Measurements from ENCODE around the gene KCNC4. TPM values are rescaled to one million over a fixed set of nuclear protein-coding genes. Genes with fewer than 3 reads are reported as not detected.

KCNC4 gene
- total RNA-seq, 1 donor from 2014 or later = 5.1 TPM

- intact Hi-C loops (cut with DNase I) = loop anchor here (5.0 kb wide), 2 partner anchors 201 to 291 kb away; partner anchors contain the start of gene LAMTOR5
Observed at GRCh38 chr1:110206261-110206920, 3.7 kb upstream of the KCNC4 start.

DNA sequence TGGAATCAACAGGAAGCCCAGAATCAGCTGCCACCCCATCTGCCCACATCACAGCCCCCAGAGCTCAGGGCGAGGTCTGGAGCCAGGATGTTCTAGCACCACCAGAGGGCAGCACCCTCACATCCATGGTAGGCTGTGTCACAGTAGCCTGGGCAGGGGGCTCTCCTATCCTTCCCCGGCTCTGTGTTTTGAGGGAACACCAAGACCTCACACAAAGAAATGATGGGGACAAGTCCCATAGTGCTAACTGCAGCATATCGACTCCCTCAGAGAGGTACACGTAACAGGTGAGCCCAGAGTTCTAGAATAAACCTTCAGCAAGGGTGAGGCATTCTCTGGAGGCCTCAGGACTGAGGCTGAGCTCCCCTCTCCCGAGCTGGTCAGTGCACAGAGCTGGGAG lies 2.3 kb upstream of the KCNC4 start:
- ATAC-seq = peak; percentile 35
- DNase-seq (ENCODE audit: missing footprints) = peak; percentile 83
- intact Hi-C loops (cut with DNase I) = loop anchor here (1.0 to 5.0 kb wide), 3 partner anchors 104 to 289 kb away; partner anchors contain the start of gene LAMTOR5

More at GRCh38 chr1:110206261-110206920, 3.7 kb upstream of the KCNC4 start:
- no peak for DNase-seq (ENCODE audit: missing footprints)
- ATAC-seq = no peak

GRCh38 chr1:110208916-110209645 lies 1.0 kb upstream of the KCNC4 start:
- DNase-seq (ENCODE audit: missing footprints) (no peak), ATAC-seq (no peak)
- intact Hi-C loops (cut with DNase I) = loop anchor here (5.0 kb wide), 2 partner anchors 198 to 288 kb away; partner anchors contain the start of gene LAMTOR5

DNA sequence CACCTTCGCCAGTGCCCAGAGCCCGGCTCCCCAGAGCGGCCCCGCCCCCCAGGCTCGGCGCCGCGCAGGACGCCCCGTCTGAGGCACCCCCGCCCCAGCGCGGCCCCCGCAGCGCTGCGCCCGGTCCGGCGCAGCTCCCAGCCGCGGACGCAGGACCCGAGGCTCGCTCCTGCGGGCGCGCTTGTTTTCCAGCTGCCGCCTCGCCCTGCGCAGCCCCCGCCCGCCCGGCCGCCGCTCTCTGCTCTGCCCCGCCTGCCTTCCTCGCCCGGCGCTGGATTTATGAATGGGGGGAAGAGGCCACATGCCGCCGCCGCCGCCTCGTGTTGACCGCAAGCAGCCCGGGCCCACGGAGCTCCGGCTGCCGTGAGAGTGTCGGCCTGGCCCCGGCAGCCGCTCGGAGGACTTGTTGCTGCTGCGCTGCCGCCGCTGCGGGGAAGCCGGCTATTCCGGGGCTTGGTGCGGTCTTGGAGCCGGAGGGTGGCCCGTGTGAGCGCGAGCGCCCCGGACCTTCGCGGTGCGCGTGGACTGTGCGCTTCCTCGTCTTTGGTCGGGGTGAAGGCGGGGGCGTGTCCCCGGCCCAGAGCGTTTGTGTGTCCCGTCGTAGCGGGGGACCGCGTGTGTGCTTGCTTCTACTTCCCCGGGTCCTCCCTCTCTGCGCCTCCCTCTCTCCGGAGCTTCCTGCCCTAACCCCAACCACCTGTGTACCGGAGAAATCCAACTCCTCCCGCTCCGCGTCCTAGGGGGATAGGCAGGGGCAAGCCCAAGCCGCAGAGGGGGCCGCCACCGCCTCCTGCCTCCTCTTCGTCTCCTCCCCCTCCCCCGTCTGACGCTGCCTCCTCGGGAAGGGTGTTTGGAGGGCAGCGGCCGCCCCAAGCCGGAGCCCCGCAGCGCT lies 736 bp downstream of the KCNC4 start:
- intact Hi-C loops (cut with DNase I) = loop anchor here (2.0 kb wide), 1 partner anchor 52 kb away; no protein-coding TSS in a partner anchor
- peak; percentile 84 for DNase-seq (ENCODE audit: missing footprints)
- peak; percentile 23 for ATAC-seq

GRCh38 chr1:110211496-110212168 lies 1.5 kb downstream of the KCNC4 start:
- DNase-seq (ENCODE audit: missing footprints) (no peak), ATAC-seq (no peak)
- intact Hi-C loops (cut with DNase I) = loop anchor here (2.0 kb wide), 1 partner anchor 51 kb away; no protein-coding TSS in a partner anchor

- no peak for ATAC-seq
- intact Hi-C loops (cut with DNase I) = no loop called here
- no peak for DNase-seq (ENCODE audit: missing footprints)
Observed at GRCh38 chr1:110212169-110213142, 2.3 kb downstream of the KCNC4 start.

DNA sequence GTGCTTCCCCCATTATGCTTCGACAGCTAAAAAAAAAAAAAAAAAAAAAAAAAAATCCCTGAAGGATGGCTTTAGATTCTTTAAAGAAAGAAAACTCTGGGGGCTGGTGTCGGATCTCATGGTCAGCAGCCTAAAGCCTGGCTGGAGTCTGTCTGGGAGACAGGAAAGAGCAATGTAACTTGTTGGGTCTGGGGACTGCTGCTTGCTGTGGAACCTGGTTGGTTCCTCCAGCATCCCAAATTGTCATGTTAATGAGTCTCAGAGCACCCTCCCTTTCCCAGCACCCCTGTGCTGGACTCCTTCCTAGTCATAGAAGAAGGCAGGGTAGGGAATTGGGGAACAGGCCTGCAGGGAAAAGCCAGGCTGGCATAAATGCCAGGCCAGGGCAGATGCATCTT lies 3.0 kb downstream of the KCNC4 start:
- no peak for DNase-seq (ENCODE audit: missing footprints)
- ATAC-seq = no peak
- intact Hi-C loops (cut with DNase I) = no loop called here

DNA sequence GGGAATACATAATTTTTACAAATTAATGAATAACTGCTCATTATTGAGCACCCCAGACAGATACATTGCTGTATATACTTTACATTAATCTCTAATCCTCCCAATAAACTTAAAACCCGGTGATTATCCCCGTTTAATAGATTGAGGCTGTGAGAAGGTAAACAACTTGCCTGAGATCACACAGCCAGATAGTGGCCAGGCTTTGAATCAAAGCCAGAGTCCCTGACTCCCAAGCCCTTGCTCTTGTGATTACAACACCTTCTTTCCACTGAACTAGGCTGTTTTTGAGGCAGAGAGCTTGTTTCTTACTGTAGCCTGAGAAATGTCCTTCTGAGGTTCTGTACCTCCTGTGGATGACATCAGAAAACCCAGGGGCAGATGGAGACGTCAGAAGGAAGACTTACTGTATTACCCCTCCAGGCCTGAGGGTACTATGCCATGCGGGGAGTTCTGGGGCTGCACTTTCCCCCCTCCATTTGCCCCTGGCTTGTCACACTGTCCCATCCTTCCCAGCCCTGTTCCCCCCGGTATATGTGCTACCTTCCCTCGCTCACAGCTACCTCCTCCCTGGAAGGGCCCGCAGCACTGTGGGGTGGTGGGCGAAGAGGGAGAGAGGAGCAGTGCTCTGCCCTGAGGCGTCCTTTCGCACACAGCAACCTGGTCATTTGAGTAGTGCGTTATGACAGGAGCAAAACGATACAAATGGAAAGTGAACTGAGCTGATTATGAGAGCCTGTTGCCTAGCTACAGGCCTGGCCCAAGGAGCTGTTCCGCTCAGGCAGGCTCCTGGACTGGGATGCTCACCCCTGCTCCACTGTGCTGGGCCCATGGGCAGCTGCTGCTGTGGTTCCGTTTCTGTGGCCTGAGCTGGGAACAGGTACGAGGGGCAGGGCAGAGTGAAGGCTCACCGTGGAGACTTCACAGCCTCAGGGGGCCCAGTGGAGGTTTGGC lies 4.6 kb downstream of the KCNC4 start:
- DNase-seq (ENCODE audit: missing footprints) = no peak
- intact Hi-C loops (cut with DNase I) = no loop called here

DNA sequence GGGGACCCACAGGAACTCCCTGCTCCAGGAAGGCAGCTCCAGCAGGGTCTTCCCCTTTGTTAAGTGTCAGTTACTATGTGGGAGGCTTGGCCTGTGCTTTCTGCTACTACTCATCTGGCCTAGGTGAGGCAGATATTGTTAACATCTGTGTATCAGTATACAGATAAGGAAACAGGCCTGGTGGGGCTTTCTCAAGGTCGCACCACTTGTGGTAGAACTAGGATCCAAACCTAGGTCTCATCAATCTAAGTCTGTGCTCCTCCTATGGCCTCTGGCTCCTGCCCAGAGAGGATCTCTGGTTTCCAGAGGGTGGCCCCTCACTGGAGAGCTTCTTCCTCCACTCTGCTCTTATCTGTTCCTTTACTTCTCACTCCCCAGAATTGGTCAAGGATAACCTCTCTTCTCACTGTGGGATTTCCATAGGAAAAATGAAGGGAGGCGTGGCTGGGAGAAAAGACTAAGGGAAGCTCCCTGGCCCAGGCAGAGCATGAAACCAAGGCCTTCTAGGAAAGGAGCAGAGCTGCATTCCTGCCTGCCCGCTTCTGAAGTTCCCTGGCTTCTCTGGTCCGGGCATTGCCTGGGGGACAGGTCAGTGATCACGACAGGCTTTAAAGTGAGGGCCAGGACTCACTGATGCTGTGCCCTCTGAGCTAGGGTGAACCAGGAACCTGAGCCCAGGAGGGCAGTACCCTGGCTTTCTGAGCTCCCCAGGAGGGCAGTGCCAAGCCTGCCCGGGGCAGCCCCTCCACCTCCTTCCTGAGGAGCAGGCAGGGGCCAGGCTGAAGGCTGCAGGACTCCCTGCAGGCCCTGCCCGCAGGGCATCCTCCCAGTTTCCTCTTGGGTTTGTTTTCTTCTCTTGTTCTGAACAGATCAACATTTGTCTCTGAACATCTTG lies 5.8 kb downstream of the KCNC4 start:
- ATAC-seq = no peak
- intact Hi-C loops (cut with DNase I) = no loop called here
- no peak for DNase-seq (ENCODE audit: missing footprints)

More for the DNA sequence above, 4.6 kb downstream of the KCNC4 start:
- ATAC-seq = no peak

DNA sequence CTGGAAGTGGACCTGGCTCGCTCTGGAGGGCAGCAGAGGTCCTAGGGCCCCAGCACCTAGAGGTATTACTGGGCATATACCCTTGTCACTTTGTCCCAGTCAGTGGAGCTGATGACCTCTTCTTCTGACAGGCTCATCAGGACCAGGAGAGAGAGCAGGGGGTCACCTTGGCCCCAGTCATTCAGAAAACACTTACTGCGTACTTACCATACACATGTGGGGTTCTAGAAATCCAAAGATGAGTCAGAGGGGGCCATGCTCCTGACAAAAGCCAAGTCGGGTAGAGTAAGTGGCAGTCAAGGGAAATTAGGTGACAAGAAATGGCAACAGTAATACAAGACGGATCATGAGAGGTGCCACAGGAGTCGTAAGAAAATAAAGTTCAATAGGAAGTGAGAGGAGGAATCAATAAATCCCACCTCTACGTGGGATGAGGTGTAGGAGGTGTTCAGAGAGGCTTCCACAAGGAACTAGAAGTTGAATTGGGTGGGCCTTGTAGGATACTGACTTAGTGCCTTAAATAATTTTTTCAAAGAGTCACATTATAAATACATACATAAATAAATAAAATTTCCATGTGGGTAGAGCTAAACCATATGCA lies 6.8 kb downstream of the KCNC4 start:
- intact Hi-C loops (cut with DNase I) = no loop called here
- ATAC-seq (no peak), DNase-seq (ENCODE audit: missing footprints) (no peak)

DNA sequence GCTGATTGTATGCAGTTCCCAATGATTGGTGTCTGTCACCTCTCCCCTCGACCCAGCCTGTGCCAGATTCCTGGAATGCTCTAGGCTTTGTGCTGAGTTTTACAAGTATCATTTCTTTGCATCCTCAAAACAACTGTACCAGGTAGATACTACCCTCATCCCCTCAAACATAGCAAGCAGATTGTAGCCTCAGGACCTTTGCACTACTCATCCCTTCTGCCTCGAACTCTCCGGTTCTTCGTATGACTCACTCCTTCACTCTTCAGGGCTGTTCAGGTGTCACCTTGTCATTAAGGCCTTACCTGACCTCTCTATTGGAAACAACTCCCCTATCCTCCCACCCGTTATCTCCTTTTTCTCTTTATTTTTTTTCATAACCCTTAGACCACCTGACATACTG lies 8.0 kb downstream of the KCNC4 start:
- no peak for DNase-seq (ENCODE audit: missing footprints)
- no peak for ATAC-seq
- intact Hi-C loops (cut with DNase I) = no loop called here

DNA sequence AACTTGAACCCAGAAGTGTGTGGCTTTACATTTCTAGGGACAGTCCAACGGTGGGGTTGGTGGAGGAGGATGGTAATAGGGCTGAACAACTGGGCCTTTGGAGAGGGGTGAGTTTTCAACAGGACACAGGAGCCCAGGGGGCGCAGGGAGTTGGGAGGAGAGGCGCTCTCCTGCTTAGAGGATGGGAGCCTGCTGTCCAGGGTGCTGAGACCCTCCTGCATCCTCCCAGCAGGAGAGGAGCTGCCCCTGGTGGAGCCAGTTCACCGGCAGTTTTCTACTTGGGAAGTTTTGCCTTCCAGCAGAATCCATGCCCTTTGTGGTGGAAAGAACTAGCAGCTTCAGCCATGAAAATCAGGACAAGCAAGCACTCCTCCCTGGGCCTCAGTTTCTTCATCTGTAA lies 8.6 kb downstream of the KCNC4 start:
- intact Hi-C loops (cut with DNase I) = no loop called here
- no peak for ATAC-seq
- DNase-seq (ENCODE audit: missing footprints) = no peak

DNA sequence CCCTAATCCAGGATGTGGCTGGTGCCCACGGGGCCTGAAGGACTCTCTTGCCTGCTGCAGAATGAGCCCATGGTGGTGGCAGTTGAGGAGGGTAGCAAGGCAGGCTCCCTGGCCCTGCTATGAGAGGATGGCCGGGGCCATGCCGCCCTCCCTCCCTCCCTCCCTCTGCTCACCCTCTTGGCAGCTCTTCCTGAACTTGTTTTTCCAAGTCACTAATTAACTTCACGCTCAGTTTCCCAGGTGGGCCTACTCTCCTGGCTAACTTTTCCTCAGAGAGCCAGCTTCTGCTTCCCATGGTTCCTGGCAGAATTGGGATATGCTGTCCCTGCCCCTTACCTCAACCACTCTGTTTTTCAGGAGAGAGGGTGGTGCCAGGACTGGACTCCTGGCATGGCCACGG lies 10.2 kb downstream of the KCNC4 start:
- ATAC-seq = no peak
- intact Hi-C loops (cut with DNase I) = no loop called here
- DNase-seq (ENCODE audit: missing footprints) = no peak

GRCh38 chr1:110221119-110221518 lies 11.0 kb downstream of the KCNC4 start:
- ATAC-seq = no peak
- intact Hi-C loops (cut with DNase I) = no loop called here
- no peak for DNase-seq (ENCODE audit: missing footprints)

DNA sequence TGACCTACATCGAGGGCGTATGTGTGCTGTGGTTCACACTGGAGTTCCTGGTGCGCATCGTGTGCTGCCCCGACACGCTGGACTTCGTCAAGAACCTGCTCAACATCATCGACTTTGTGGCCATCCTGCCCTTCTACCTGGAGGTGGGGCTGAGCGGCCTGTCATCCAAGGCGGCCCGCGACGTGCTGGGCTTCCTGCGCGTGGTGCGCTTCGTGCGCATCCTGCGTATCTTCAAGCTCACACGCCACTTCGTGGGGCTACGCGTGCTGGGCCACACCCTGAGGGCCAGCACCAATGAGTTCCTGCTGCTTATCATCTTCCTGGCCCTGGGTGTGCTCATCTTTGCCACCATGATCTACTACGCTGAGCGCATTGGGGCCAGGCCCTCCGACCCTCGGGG lies 13.0 kb downstream of the KCNC4 start:
- ATAC-seq (no peak), DNase-seq (ENCODE audit: missing footprints) (no peak)
- intact Hi-C loops (cut with DNase I) = no loop called here

All from Right ventricle myocardium inferior (tissue), 1 donor.